ENCODE data around the gene SSBP3. TPM values are rescaled to one million over a fixed set of nuclear protein-coding genes. Genes with fewer than 3 reads are reported as not detected.
A peak's percentile ranks its signal among the peaks of the same experiment; 100 is the strongest.

Gene SSBP3
- total and polyA plus RNA-seq, 9 of the 15 experiments (the other 6 are each of a cell fraction or from before 2014, with no cell fraction given), result 8.7 to 108 (median 33.8) TPM

DNA sequence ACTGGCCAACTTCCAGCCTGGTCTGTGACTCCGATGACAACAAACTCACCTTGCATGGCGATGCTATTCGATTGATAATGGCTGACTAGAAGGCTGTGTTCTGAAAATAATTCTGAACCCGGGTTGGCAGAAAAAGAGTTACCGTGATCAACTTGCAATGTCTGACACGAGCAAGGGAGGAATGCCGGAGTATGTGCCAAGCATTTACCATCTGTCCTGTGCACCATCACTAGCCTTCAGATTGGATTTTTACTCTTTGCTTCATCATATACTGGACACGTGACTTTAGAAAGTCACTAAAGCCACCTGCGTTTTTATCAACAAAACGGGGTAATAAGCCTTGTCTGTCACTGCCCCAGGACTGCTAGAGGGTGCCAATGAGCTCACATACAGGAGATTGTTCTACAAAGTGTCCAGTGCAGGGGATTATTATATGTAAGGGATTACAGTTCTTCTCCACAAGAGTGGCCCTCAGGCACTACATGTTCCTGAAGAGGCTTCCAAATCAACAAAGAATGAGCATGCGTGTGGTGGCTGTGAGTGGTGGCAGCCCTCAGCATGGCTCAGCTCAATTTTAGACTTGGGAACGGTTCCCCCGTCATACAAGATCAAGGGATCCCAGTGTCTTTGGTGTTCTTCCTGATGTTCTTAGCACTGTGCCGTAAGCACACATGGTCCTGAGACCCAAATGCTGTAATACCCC lies 35.8 kb downstream of the SSBP3 start:
- DNase-seq (ENCODE audit: extremely low read depth in 1 of 4, low spot score in 3 of 4), result no peak
- 88% methylated on average over 14 of the region's 14 CpGs for WGBS (ENCODE audit: insufficient coverage, low coverage, missing lambda C conversion rate)
- no peak for ATAC-seq
- no peak overlapping the region for H2AFZ ChIP-seq (ENCODE audit: low read depth, low read length)
- H4K20me1 ChIP-seq (replicated peaks; ENCODE audit: control insufficient read depth, insufficient read depth, low read length), result peaks cover 42% of the 10 kb centered on the region
- TF ChIP-seq PRDM10 (IDR thresholded peaks at IDR 0.05; ENCODE audit: partially characterized antibody) (peak; percentile 48), SRSF7 (optimal IDR thresholded peaks at IDR 0.05; ENCODE audit: low read depth, low read length) (no peak)
- H3K9me3 ChIP-seq (replicated peaks; ENCODE audit: control insufficient read depth, insufficient read depth, low read depth, low read length), result no peaks in the 10 kb centered on the region
- peaks cover 8% of the 10 kb centered on the region for H3K9me1 ChIP-seq (ENCODE audit: control insufficient read depth, insufficient read depth, low read length)
- no peak for FAIRE-seq
- peaks cover 25 to 34% of the 10 kb centered on the region in 2 experiments for H3K4me1 ChIP-seq (replicated peaks in 1 of 2; ENCODE audit: control insufficient read depth in 2 of 2, insufficient read depth in 2 of 2, low read length in 2 of 2)
- no TSS peak for BruUV-seq (replicated peaks)
- no peak overlapping the region for H3K4me2 ChIP-seq (ENCODE audit: insufficient read depth, low read length)
- H3K79me2 ChIP-seq (ENCODE audit: control insufficient read depth, insufficient read depth, low read length), result peaks cover 77% of the 10 kb centered on the region
- no peak overlapping the region for H3K4me3 ChIP-seq
- H3K27ac ChIP-seq (ENCODE audit: extremely low read depth, low read depth, low read length), result no peak overlapping the region
- intact Hi-C loops (cut with micrococcal nuclease) (no loop called here), in situ Hi-C loops (cut with MboI) (no loop called here)
- H3K36me3 ChIP-seq (ENCODE audit: control insufficient read depth, insufficient read depth, low read length), result peaks cover 61% of the 10 kb centered on the region
- H3K9ac ChIP-seq (ENCODE audit: insufficient read depth in 1 of 2, low read depth in 2 of 2, low read length in 2 of 2), result no peak overlapping the region
- no peaks in the 10 kb centered on the region for H3K27me3 ChIP-seq (ENCODE audit: control insufficient read depth in 2 of 2, insufficient read depth in 2 of 2, low read length in 2 of 2)
- ChIA-PET POLR2A (interaction anchor here (0.7 to 3.9 kb wide), 5 partner anchors 11 to 478 kb away, joined by 3 to 16 read pairs (median 4); no protein-coding TSS in a partner anchor), CTCF (ENCODE audit: low intra/inter-chr PET ratio) (no interaction called here)
